GM12878 (cell line): Measurements from ENCODE around the gene GSTA4. TPM values are rescaled to one million over a fixed set of nuclear protein-coding genes. Genes with fewer than 3 reads are reported as not detected.

Experiments used
- ATAC-seq: fragments of 200-7000 bp; cut with Tn5 transposase; 3 replicates; pipeline ENCODE4 v1.9.1; 2020; ENCODE audit warnings: mild to moderate bottlenecking, moderate library complexity
- BruUV-seq: library from RNA; stranded (reverse); fragments of 400-500 nt; replicated peaks from 2 replicates; lab custom pipeline; 2021; lab: Mats Ljungman, UMichigan
- CTCF ChIA-PET: fragments of 300-600 bp; sonication (Branson Sonifier 250); formaldehyde crosslinking; extraction: SDS; loops from one replicate; lab custom pipeline; 2021; ENCODE audit warnings: inconsistent platforms; lab: Yijun Ruan, JAX
- POLR2A ChIA-PET: fragments of 350-600 bp; formaldehyde crosslinking; extraction: SDS; loops from one replicate; lab custom pipeline; 2021; ENCODE audit warnings: inconsistent platforms; lab: Charles Lee
- RAD21 ChIA-PET: fragments of 300-600 bp; sonication (Branson Sonifier 250); formaldehyde crosslinking; loops from one replicate; lab custom pipeline; 2023; ENCODE audit warnings: antibody characterized with exemption; ENCODE audit not compliant: unreplicated experiment; lab: Charles Lee
- SMC1A ChIA-PET: fragments of 300-600 bp; sonication (Branson Sonifier 250); formaldehyde crosslinking; loops from one replicate; lab custom pipeline; 2023; ENCODE audit not compliant: unreplicated experiment, uncharacterized antibody; lab: Charles Lee
- DNase-seq: peaks from one replicate; pipeline ENCODE4 v3.0.0-alpha.2; 2011; ENCODE audit warnings: low read depth, low spot score
- FAIRE-seq: peaks from 3 replicates; lab custom pipeline; 2011; peaks lifted over from hg19 to GRCh38; lab: Jason Lieb, UNC
- H2AFZ ChIP-seq: 2 replicates; pipeline ENCODE4 v1.6.0; 2011; ENCODE audit warnings: low read depth, low read length, control low read depth; ENCODE audit not compliant: control insufficient read depth
- H3K27ac ChIP-seq: 2 replicates; pipeline ENCODE4 v1.5.1; 2011; ENCODE audit warnings: control low read depth; ENCODE audit not compliant: control insufficient read depth, insufficient read depth
- H3K27me3 ChIP-seq, 2 experiments: replicated peaks in 1 of 2; 2 replicates each; pipeline versions ENCODE4 v1.6.0 to v1.6.1; 2011; ENCODE audit warnings: low read length in 1 of 2; ENCODE audit not compliant: control insufficient read depth in 2 of 2, insufficient read depth in 2 of 2
- H3K36me3 ChIP-seq, 2 experiments: 2 replicates each; pipeline ENCODE4 v1.5.1; 2011; ENCODE audit warnings: low read length in 1 of 2; ENCODE audit not compliant: control insufficient read depth in 2 of 2, insufficient read depth in 2 of 2
- H3K4me1 ChIP-seq: 2 replicates; pipeline ENCODE4 v1.6.1; 2011; ENCODE audit warnings: mild to moderate bottlenecking, low read length, moderate library complexity, mixed read lengths; ENCODE audit not compliant: control insufficient read depth, insufficient read depth
- H3K4me2 ChIP-seq: 2 replicates; pipeline ENCODE4 v1.6.0; 2011; ENCODE audit warnings: control low read depth; ENCODE audit not compliant: control insufficient read depth, insufficient read depth
- H3K4me3 ChIP-seq: fragments of 200-600 bp; sonication (generic); 2 replicates; pipeline ENCODE4 v1.5.1; 2016
- H3K79me2 ChIP-seq: 2 replicates; pipeline ENCODE4 v1.6.0; 2011; ENCODE audit warnings: low read length; ENCODE audit not compliant: control insufficient read depth, insufficient read depth
- H3K9ac ChIP-seq: 2 replicates; pipeline ENCODE4 v1.8.0; 2011; ENCODE audit warnings: low read length, control low read depth, mixed read lengths; ENCODE audit not compliant: control insufficient read depth, insufficient read depth
- H3K9me3 ChIP-seq: replicated peaks from 3 replicates; pipeline ENCODE4 v1.5.1; 2011; ENCODE audit warnings: mild to moderate bottlenecking, low read length; ENCODE audit not compliant: control insufficient read depth, insufficient read depth
- H4K20me1 ChIP-seq: 2 replicates; pipeline ENCODE4 v1.6.0; 2011; ENCODE audit not compliant: control insufficient read depth, insufficient read depth
- ATF7 ChIP-seq: fragments of 450-650 bp; IDR thresholded peaks from 2 replicates; pipeline ENCODE4 v1.6.1; 2016; ENCODE audit warnings: low read depth, mild to moderate bottlenecking
- BCL11A ChIP-seq: IDR thresholded peaks from 2 replicates; pipeline ENCODE4 v1.6.1; 2011; ENCODE audit warnings: low read depth, low read length
- EGR1 ChIP-seq, 2 experiments: IDR thresholded peaks; 1 replicate in 1 of 2; 2 replicates in 1 of 2; pipeline ENCODE4 v1.6.1; 2011 to 2012; ENCODE audit warnings: low read depth in 2 of 2, low read length in 2 of 2, borderline replicate concordance in 1 of 2, mild to moderate bottlenecking in 1 of 2, moderate library complexity in 1 of 2
- HCFC1 ChIP-seq: fragments of 150-350 bp; IDR thresholded peaks from 2 replicates; pipeline ENCODE4 v1.6.1; 2014; ENCODE audit warnings: low read length
- JUND ChIP-seq: IDR thresholded peaks from 2 replicates; pipeline ENCODE4 v1.6.1; 2012; ENCODE audit warnings: low read depth, mild to moderate bottlenecking, low read length, improper control_type of control experiment, moderate library complexity
- LARP7 ChIP-seq: fragments of 450-650 bp; IDR thresholded peaks from 2 replicates; pipeline ENCODE4 v1.6.1; 2017; ENCODE audit warnings: mild to moderate bottlenecking
- MXI1 ChIP-seq: fragments of 150-350 bp; IDR thresholded peaks from 2 replicates; pipeline ENCODE4 v1.6.1; 2011; ENCODE audit warnings: low read depth, mild to moderate bottlenecking, inconsistent platforms, low read length, improper control_type of control experiment
- NFYA ChIP-seq: IDR thresholded peaks from 2 replicates; pipeline ENCODE4 v1.6.1; 2011; ENCODE audit warnings: low read depth, mild to moderate bottlenecking, low read length, improper control_type of control experiment, borderline replicate concordance
- NR2C1 ChIP-seq: fragments of 450-650 bp; IDR thresholded peaks from 2 replicates; pipeline ENCODE4 v1.6.1; 2017; ENCODE audit warnings: antibody characterized with exemption, mild to moderate bottlenecking, moderate library complexity
- RB1 ChIP-seq: fragments of 450-650 bp; formaldehyde crosslinking; IDR thresholded peaks from 2 replicates; pipeline ENCODE4 v1.6.1; 2017; ENCODE audit warnings: mild to moderate bottlenecking, borderline replicate concordance
- SMAD5 ChIP-seq: IDR thresholded peaks from 2 replicates; pipeline ENCODE4 v1.6.1; 2016; ENCODE audit warnings: antibody characterized with exemption, low read depth
- SP1 ChIP-seq: IDR thresholded peaks from one replicate; pipeline ENCODE4 v1.6.1; 2011; ENCODE audit warnings: low read depth, low read length
- SREBF1 ChIP-seq: IDR thresholded peaks from 2 replicates; pipeline ENCODE4 v1.6.1; 2012; ENCODE audit warnings: mild to moderate bottlenecking, low read length
- TCF12 ChIP-seq: IDR thresholded peaks from 2 replicates; pipeline ENCODE4 v1.6.1; 2011; ENCODE audit warnings: low read depth, mild to moderate bottlenecking, low read length
- TCF3 ChIP-seq: IDR thresholded peaks from 2 replicates; pipeline ENCODE4 v1.6.1; 2012; ENCODE audit warnings: low read depth, mild to moderate bottlenecking, low read length, borderline replicate concordance; ENCODE audit not compliant: insufficient read depth
- USF1 ChIP-seq: IDR thresholded peaks from 2 replicates; pipeline ENCODE4 v1.6.1; 2011; ENCODE audit warnings: borderline replicate concordance, low read depth, mild to moderate bottlenecking, moderate library complexity, mixed read lengths, low read length; ENCODE audit not compliant: insufficient read depth; ENCODE audit errors: extremely low read length
- ZBTB40 ChIP-seq: fragments of 450-650 bp; IDR thresholded peaks from 2 replicates; pipeline ENCODE4 v1.6.1; 2016; ENCODE audit warnings: mild to moderate bottlenecking, moderate library complexity, borderline replicate concordance
- WGBS: methylation state at CpG from one replicate; pipeline ENCODE4 v1.1.6; 2016; ENCODE audit warnings: low lambda C conversion rate; ENCODE audit not compliant: insufficient replicate concordance, insufficient coverage; ENCODE audit errors: missing lambda C conversion rate; 5-methylcytosine and 5-hydroxymethylcytosine counted together
- in situ Hi-C: fragments of 300-500 bp; cut with MboI; formaldehyde crosslinking; loops from 9 replicates; pipeline ENCODE4 v1.14.3; 2018; ENCODE audit warnings: mixed read lengths
- intact Hi-C: fragments of 100-400 bp; cut with micrococcal nuclease; formaldehyde crosslinking; loops from one replicate; pipeline ENCODE4 v1.14.2; 2022; ENCODE audit not compliant: unreplicated experiment
- polyA plus RNA-seq, 11 experiments: library from polyadenylated mRNA; depleted of rRNA in 4 of 11; unstranded in 6 of 11; stranded (reverse) in 5 of 11; fragments of >200 nt; fragmentation: Nextera tagmentation in 4 of 11; fragmentation: Illumina TruSeq in 1 of 11; extraction: Ambion mirVana in 4 of 11; extraction: Trizol in 1 of 11; gene quantifications; 1 replicate in 1 of 11; 2 replicates in 10 of 11; pipeline versions ENCODE4 v1.2.1 to v1.2.3, GENCODE V29; 2011 to 2016; ENCODE audit warnings: inconsistent platforms in 2 of 11, missing spikeins in 2 of 11, low read depth in 1 of 11
- total RNA-seq, 4 experiments: library from RNA; depleted of rRNA in 3 of 4; stranded (reverse); fragments of >200 nt in 3 of 4; fragmentation: Illumina TruSeq in 1 of 4; extraction: Trizol in 1 of 4; gene quantifications; 2 replicates each; pipeline versions ENCODE4 v1.2.1 to v1.2.3, GENCODE V29; 2013 to 2021
- TF ChIP-seq, protein P1 (sequence below): fragments of 450-650 bp; formaldehyde crosslinking; IDR thresholded peaks from 2 replicates; pipeline ENCODE4 v1.4.0; 2022; ENCODE audit warnings: mild to moderate bottlenecking, moderate library complexity

Gene GSTA4
- total and polyA plus RNA-seq, 10 of the 15 experiments (the other 5 are each of a cell fraction or from before 2014, with no cell fraction given): 1.9 to 9.7 (median 4.4) TPM

- TF ChIP-seq EGR1 (IDR thresholded peaks at IDR 0.05; ENCODE audit: borderline replicate concordance in 1 of 2, low read depth in 2 of 2, low read length in 2 of 2) (no peak), SMAD5 (no peak), RB1 (no peak), NR2C1 (no peak), ZBTB40 (no peak), BCL11A (no peak), TCF3 (no peak), HCFC1 (no peak), ATF7 (no peak), MXI1 (no peak), JUND (no peak), USF1 (no peak), LARP7 (no peak), SREBF1 (no peak), NFYA (no peak), TCF12 (no peak), SP1 (no peak)
- TF ChIP-seq, protein P1, sequence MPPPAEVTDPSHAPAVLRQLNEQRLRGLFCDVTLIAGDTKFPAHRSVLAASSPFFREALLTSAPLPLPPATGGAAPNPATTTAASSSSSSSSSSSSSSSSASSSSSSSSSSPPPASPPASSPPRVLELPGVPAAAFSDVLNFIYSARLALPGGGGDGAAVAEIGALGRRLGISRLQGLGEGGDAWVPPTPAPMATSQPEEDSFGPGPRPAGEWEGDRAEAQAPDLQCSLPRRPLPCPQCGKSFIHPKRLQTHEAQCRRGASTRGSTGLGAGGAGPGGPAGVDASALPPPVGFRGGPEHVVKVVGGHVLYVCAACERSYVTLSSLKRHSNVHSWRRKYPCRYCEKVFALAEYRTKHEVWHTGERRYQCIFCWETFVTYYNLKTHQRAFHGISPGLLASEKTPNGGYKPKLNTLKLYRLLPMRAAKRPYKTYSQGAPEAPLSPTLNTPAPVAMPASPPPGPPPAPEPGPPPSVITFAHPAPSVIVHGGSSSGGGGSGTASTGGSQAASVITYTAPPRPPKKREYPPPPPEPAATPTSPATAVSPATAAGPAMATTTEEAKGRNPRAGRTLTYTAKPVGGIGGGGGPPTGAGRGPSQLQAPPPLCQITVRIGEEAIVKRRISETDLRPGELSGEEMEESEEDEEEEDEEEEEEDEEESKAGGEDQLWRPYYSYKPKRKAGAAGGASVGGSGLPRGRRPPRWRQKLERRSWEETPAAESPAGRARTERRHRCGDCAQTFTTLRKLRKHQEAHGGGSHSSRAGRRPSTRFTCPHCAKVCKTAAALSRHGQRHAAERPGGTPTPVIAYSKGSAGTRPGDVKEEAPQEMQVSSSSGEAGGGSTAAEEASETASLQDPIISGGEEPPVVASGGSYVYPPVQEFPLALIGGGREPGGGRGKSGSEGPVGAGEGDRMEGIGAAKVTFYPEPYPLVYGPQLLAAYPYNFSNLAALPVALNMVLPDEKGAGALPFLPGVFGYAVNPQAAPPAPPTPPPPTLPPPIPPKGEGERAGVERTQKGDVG (CRISPR knock-in tag): no peak
- TF ChIP-seq, all 136 proteins: peak for 0
- Histone ChIP-seq H3K4me1 (no peaks in the 10 kb centered on the region), H3K27me3 (no peaks in the 10 kb centered on the region), H3K36me3 (no peaks in the 10 kb centered on the region), H4K20me1 (no peaks in the 10 kb centered on the region), H3K27ac (no peak overlapping the region), H3K9me3 (no peaks in the 10 kb centered on the region), H3K9ac (no peak overlapping the region), H2AFZ (no peak overlapping the region), H3K79me2 (no peaks in the 10 kb centered on the region), H3K4me3 (no peak overlapping the region), H3K4me2 (no peak overlapping the region)
- ChIA-PET SMC1A (no interaction called here), RAD21 (no interaction called here), CTCF (no interaction called here), POLR2A (no interaction called here)
- intact Hi-C loops: no loop called here
- in situ Hi-C loops: no loop called here
- BruUV-seq: no TSS peak
- 94% methylated on average over 1 of the region's 1 CpG for WGBS
- no peak for ATAC-seq
- FAIRE-seq: no peak
- DNase-seq: no peak
Measured at GRCh38 chr6:53023323-53023722, 28.2 kb upstream of the GSTA4 start.
